Liver (tissue), 3 donors: ENCODE data around the gene PCDHGB5.

Experiments used
- CTCF ChIP-seq: fragments of 150-350 bp; IDR thresholded peaks from 2 replicates; pipeline ENCODE4 v1.5.1; 2017; ENCODE audit warnings: improper control_type of control experiment, low read depth, low read length; ENCODE audit not compliant: missing input control
- FOXA1 ChIP-seq: IDR thresholded peaks from 2 replicates; pipeline ENCODE4 v1.6.1; 2016; ENCODE audit warnings: antibody characterized with exemption
- GABPA ChIP-seq, 2 donors: IDR thresholded peaks in 1 of 2; conservative IDR thresholded peaks in 1 of 2; 2 replicates each; pipeline ENCODE4 v1.6.1; 2016; ENCODE audit warnings: antibody characterized with exemption in 2 of 2, mild to moderate bottlenecking in 1 of 2, moderate library complexity in 1 of 2
- HNF4G ChIP-seq: IDR thresholded peaks from 2 replicates; pipeline ENCODE4 v1.6.1; 2016; ENCODE audit warnings: antibody characterized with exemption
- JUND ChIP-seq, 2 donors: IDR thresholded peaks; 2 replicates each; pipeline ENCODE4 v1.6.1; 2016; ENCODE audit warnings: antibody characterized with exemption in 2 of 2
- MAX ChIP-seq: IDR thresholded peaks from 2 replicates; pipeline ENCODE4 v1.6.1; 2016; ENCODE audit warnings: antibody characterized with exemption
- NR2F2 ChIP-seq: IDR thresholded peaks from 2 replicates; pipeline ENCODE4 v1.6.1; 2016; ENCODE audit warnings: antibody characterized with exemption
- RAD21 ChIP-seq, 2 donors: IDR thresholded peaks; 2 replicates each; pipeline ENCODE4 v1.6.1; 2016; ENCODE audit warnings: antibody characterized with exemption in 2 of 2, mild to moderate bottlenecking in 2 of 2
- REST ChIP-seq: IDR thresholded peaks from 2 replicates; pipeline ENCODE4 v1.6.1; 2016; ENCODE audit warnings: antibody characterized with exemption, mild to moderate bottlenecking
- RXRA ChIP-seq, 2 donors: IDR thresholded peaks; 2 replicates each; pipeline ENCODE4 v1.6.1; 2017 to 2018; ENCODE audit warnings: antibody characterized with exemption in 2 of 2, mild to moderate bottlenecking in 1 of 2
- SP1 ChIP-seq: IDR thresholded peaks from 2 replicates; pipeline ENCODE4 v1.6.1; 2018; ENCODE audit warnings: antibody characterized with exemption, mild to moderate bottlenecking
- TAF1 ChIP-seq: conservative IDR thresholded peaks from 2 replicates; pipeline ENCODE4 v1.6.1; 2016; ENCODE audit warnings: antibody characterized with exemption, mild to moderate bottlenecking
- YY1 ChIP-seq: IDR thresholded peaks from 2 replicates; pipeline ENCODE4 v1.6.1; 2016; ENCODE audit warnings: antibody characterized with exemption, mild to moderate bottlenecking
- ZBTB33 ChIP-seq: IDR thresholded peaks from 2 replicates; pipeline ENCODE4 v1.6.1; 2016; ENCODE audit warnings: antibody characterized with exemption
- donor health status: healthy.
- donor health status: healthy.

GRCh38 chr5:141427783-141428426 lies 30.2 kb downstream of the PCDHGB5 start:
- TF ChIP-seq CTCF (no peak), TAF1 (no peak), RAD21 (IDR thresholded peaks at IDR 0.05) (no peak), NR2F2 (no peak), HNF4G (no peak), REST (no peak), FOXA1 (no peak), SP1 (no peak), RXRA (IDR thresholded peaks at IDR 0.05) (no peak), MAX (no peak), ZBTB33 (no peak), JUND (IDR thresholded peaks at IDR 0.05) (no peak), YY1 (no peak), GABPA (IDR thresholded peaks at IDR 0.05 in 1 of 2, conservative IDR thresholded peaks at IDR 0.05 in 1 of 2) (no peak)
